Duodenal mucosa (tissue), 2 donors: ENCODE results near the gene SART1.

Source experiments
- H3K27ac ChIP-seq: one replicate; pipeline ENCODE4 v1.7.0; 2013; ENCODE audit warnings: low read depth, low read length
- H3K27me3 ChIP-seq, 2 donors: one replicate each; pipeline ENCODE4 v1.7.0; 2013; ENCODE audit warnings: low read length in 2 of 2, control low read depth in 1 of 2; ENCODE audit not compliant: insufficient read depth in 2 of 2, control insufficient read depth in 1 of 2
- H3K36me3 ChIP-seq, 2 donors: one replicate each; pipeline ENCODE4 v1.7.0; 2013; ENCODE audit warnings: low read length in 2 of 2, control low read depth in 1 of 2; ENCODE audit not compliant: insufficient read depth in 2 of 2, control insufficient read depth in 1 of 2
- H3K4me1 ChIP-seq, 2 donors: one replicate each; pipeline ENCODE4 v1.7.0; 2013; ENCODE audit warnings: low read length in 2 of 2, control low read depth in 1 of 2; ENCODE audit not compliant: insufficient read depth in 2 of 2, control insufficient read depth in 1 of 2
- H3K4me3 ChIP-seq, 2 donors: one replicate each; pipeline ENCODE4 v1.7.0; 2013; ENCODE audit warnings: low read length in 2 of 2, low read depth in 1 of 2
- H3K9ac ChIP-seq, 2 donors: one replicate each; pipeline ENCODE4 v1.7.0; 2013; ENCODE audit warnings: low read length in 2 of 2, low read depth in 1 of 2
- H3K9me3 ChIP-seq, 2 donors: one replicate each; pipeline ENCODE4 v1.7.0; 2013; ENCODE audit warnings: low read length in 2 of 2, control low read depth in 1 of 2; ENCODE audit not compliant: control insufficient read depth in 1 of 2

The SART1 gene

GRCh38 chr11:65977621-65978390 lies 16.3 kb downstream of the SART1 start:
- no peaks in the 10 kb centered on the region for H3K4me1 ChIP-seq
- no peak overlapping the region for H3K4me3 ChIP-seq
- no peak overlapping the region for H3K9ac ChIP-seq
- H3K27me3 ChIP-seq, result no peaks in the 10 kb centered on the region
- peaks cover 28 to 51% of the 10 kb centered on the region in 2 donors for H3K36me3 ChIP-seq
- H3K27ac ChIP-seq, result no peak overlapping the region
- H3K9me3 ChIP-seq, result no peaks in the 10 kb centered on the region

GRCh38 chr11:65978391-65979238 lies 17.1 kb downstream of the SART1 start:
- Histone ChIP-seq H3K4me1 (no peaks in the 10 kb centered on the region), H3K27me3 (no peaks in the 10 kb centered on the region), H3K9ac (no peak overlapping the region), H3K27ac (no peak overlapping the region), H3K36me3 (peaks cover 22 to 44% of the 10 kb centered on the region in 2 donors), H3K4me3 (no peak overlapping the region), H3K9me3 (no peaks in the 10 kb centered on the region)

- Histone ChIP-seq H3K9me3 (no peaks in the 10 kb centered on the region), H3K27ac (no peak overlapping the region), H3K4me3 (no peak overlapping the region), H3K27me3 (no peaks in the 10 kb centered on the region), H3K4me1 (no peaks in the 10 kb centered on the region), H3K36me3 (peaks cover 20 to 43% of the 10 kb centered on the region in 2 donors), H3K9ac (no peak overlapping the region)
Observed at GRCh38 chr11:65979261-65979759, 17.8 kb downstream of the SART1 start.

- H3K27me3 ChIP-seq, result no peaks in the 10 kb centered on the region
- H3K27ac ChIP-seq, result no peak overlapping the region
- no peaks in the 10 kb centered on the region for H3K4me1 ChIP-seq
- H3K9me3 ChIP-seq, result no peaks in the 10 kb centered on the region
- H3K9ac ChIP-seq, result no peak overlapping the region
- peaks cover 14 to 37% of the 10 kb centered on the region in 2 donors for H3K36me3 ChIP-seq
- no peak overlapping the region for H3K4me3 ChIP-seq
Observed at GRCh38 chr11:65981101-65981740, 19.7 kb downstream of the SART1 start.

- Histone ChIP-seq H3K36me3 (peaks cover 6 to 27% of the 10 kb centered on the region in 2 donors), H3K4me3 (no peak overlapping the region), H3K27ac (no peak overlapping the region), H3K27me3 (no peaks in the 10 kb centered on the region), H3K9ac (no peak overlapping the region), H3K9me3 (no peaks in the 10 kb centered on the region), H3K4me1 (no peaks in the 10 kb centered on the region)
Observed at GRCh38 chr11:65981972-65982823, 20.7 kb downstream of the SART1 start.

GRCh38 chr11:65982824-65983588 lies 21.5 kb downstream of the SART1 start:
- no peaks in the 10 kb centered on the region for H3K4me1 ChIP-seq
- no peak overlapping the region for H3K9ac ChIP-seq
- H3K9me3 ChIP-seq, result no peaks in the 10 kb centered on the region
- H3K27me3 ChIP-seq, result no peaks in the 10 kb centered on the region
- peaks cover 0 to 19% of the 10 kb centered on the region in 2 donors for H3K36me3 ChIP-seq
- no peak overlapping the region for H3K4me3 ChIP-seq
- no peak overlapping the region for H3K27ac ChIP-seq

GRCh38 chr11:65983589-65983987 lies 22.1 kb downstream of the SART1 start:
- Histone ChIP-seq H3K4me3 (no peak overlapping the region), H3K27me3 (no peaks in the 10 kb centered on the region), H3K9me3 (no peaks in the 10 kb centered on the region), H3K36me3 (peaks cover 0 to 13% of the 10 kb centered on the region in 2 donors), H3K27ac (no peak overlapping the region), H3K4me1 (no peaks in the 10 kb centered on the region), H3K9ac (no peak overlapping the region)

GRCh38 chr11:65987336-65987735 lies 25.8 kb downstream of the SART1 start:
- no peak overlapping the region for H3K27ac ChIP-seq
- no peaks in the 10 kb centered on the region for H3K4me1 ChIP-seq
- no peaks in the 10 kb centered on the region for H3K27me3 ChIP-seq
- H3K9me3 ChIP-seq, result no peaks in the 10 kb centered on the region
- H3K36me3 ChIP-seq, result no peaks in the 10 kb centered on the region
- no peak overlapping the region for H3K4me3 ChIP-seq
- H3K9ac ChIP-seq, result no peak overlapping the region
